Gastrocnemius medialis (tissue), 4 donors: ENCODE measurements around the gene CT47B1. TPM values are rescaled to one million over a fixed set of nuclear protein-coding genes. Genes with fewer than 3 reads are reported as not detected.
"Not testable (repeated sequence)": the region's sequence is repeated elsewhere in the genome, so short reads cannot be mapped to it uniquely, and the experiment has no call there.

Source experiments
- ATAC-seq, 2 donors: fragments of 150-250 bp; one replicate each; pipeline ENCODE4 v1.9.1; 2016
- DNase-seq, 2 donors: peaks; one replicate each; pipeline ENCODE4 v3.0.0-alpha.2; 2019
- H3K27ac ChIP-seq, 4 donors: fragments of 200-600 bp; sonication (generic); 1 replicate in 1 of 4; 2 replicates in 3 of 4; pipeline ENCODE4 v1.5.1; 2016 to 2018; ENCODE audit warnings: mild to moderate bottlenecking in 2 of 4, moderate library complexity in 1 of 4
- H3K27me3 ChIP-seq, 3 donors: fragments of 200-600 bp; sonication (generic) in 2 of 3; 1 replicate in 1 of 3; 2 replicates in 2 of 3; pipeline versions ENCODE4 v1.5.1 to v1.6.0; 2016 to 2019; ENCODE audit warnings: mild to moderate bottlenecking in 1 of 3, moderate library complexity in 1 of 3
- H3K36me3 ChIP-seq, 2 donors: fragments of 200-600 bp; sonication (generic) in 1 of 2; one replicate each; pipeline ENCODE4 v1.5.1; 2017 to 2018
- H3K4me1 ChIP-seq, 2 donors: fragments of 200-600 bp; sonication (generic) in 1 of 2; one replicate each; pipeline ENCODE4 v1.5.1; 2016 to 2017; ENCODE audit warnings: mild to moderate bottlenecking in 2 of 2
- H3K4me3 ChIP-seq, 4 donors: fragments of 200-600 bp; sonication (generic) in 3 of 4; 1 replicate in 1 of 4; 2 replicates in 3 of 4; pipeline ENCODE4 v1.5.1; 2016 to 2019; ENCODE audit warnings: mild to moderate bottlenecking in 2 of 4
- H3K9me3 ChIP-seq, 3 donors: fragments of 200-600 bp; sonication (generic) in 2 of 3; 1 replicate in 1 of 3; 2 replicates in 2 of 3; pipeline ENCODE4 v1.5.1; 2016 to 2019
- POLR2A ChIP-seq, 2 donors: fragments of 450-650 bp; IDR thresholded peaks; one replicate each; pipeline ENCODE4 v1.6.1; 2017; ENCODE audit warnings: antibody characterized with exemption in 2 of 2, mild to moderate bottlenecking in 2 of 2, moderate library complexity in 2 of 2
- in situ Hi-C, 4 donors: fragments of 200-750 bp; cut with MboI; loops; one replicate each; pipeline versions ENCODE4 v1.15.0 to v1.8.0; 2017; ENCODE audit warnings: low sequenced_read_pairs in 4 of 4
- intact Hi-C: fragments of 100-400 bp; cut with DNase I; formaldehyde crosslinking; loops from one replicate; pipeline ENCODE4 v1.15.1; 2023; ENCODE audit warnings: low total_unique reads
- total RNA-seq, 4 donors: library from RNA; depleted of rRNA; stranded (reverse); fragments of >200 nt; gene quantifications; one replicate each; pipeline versions ENCODE4 v1.1.0 to v1.2.3, GENCODE V29; 2016
- TF ChIP-seq, protein P1 (sequence below), 5 experiments: fragments of 450-650 bp in 3 of 5; fragments of 200-600 bp in 2 of 5; sonication (generic) in 2 of 5; IDR thresholded peaks in 4 of 5; conservative IDR thresholded peaks in 1 of 5; 1 replicate in 4 of 5; 2 replicates in 1 of 5; pipeline ENCODE4 v1.5.1; 2016 to 2019; ENCODE audit warnings: antibody characterized with exemption in 5 of 5, mild to moderate bottlenecking in 3 of 5, moderate library complexity in 3 of 5

The CT47B1 gene
- total RNA-seq: not detected

GRCh38 chrX:120875766-120876165 is at the start of gene CT47B1:
Gene CT47B1, minus strand, starts transcription at chrX:120875866. Its CDS starts 196 bp downstream, at chrX:120875670.
- intact Hi-C loops, H3K9me3 ChIP-seq, DNase-seq, ATAC-seq, H3K36me3 ChIP-seq, H3K4me1 ChIP-seq, H3K27ac ChIP-seq, in situ Hi-C loops, H3K27me3 ChIP-seq, H3K4me3 ChIP-seq: not testable (repeated sequence)

- no peak overlapping the region for H3K27ac ChIP-seq
- H3K4me1 ChIP-seq: no peaks in the 10 kb centered on the region
- H3K9me3 ChIP-seq: no peaks in the 10 kb centered on the region
- H3K36me3 ChIP-seq: no peaks in the 10 kb centered on the region
- H3K4me3 ChIP-seq: no peak overlapping the region
- no peak for ATAC-seq
- TF ChIP-seq, protein P1, sequence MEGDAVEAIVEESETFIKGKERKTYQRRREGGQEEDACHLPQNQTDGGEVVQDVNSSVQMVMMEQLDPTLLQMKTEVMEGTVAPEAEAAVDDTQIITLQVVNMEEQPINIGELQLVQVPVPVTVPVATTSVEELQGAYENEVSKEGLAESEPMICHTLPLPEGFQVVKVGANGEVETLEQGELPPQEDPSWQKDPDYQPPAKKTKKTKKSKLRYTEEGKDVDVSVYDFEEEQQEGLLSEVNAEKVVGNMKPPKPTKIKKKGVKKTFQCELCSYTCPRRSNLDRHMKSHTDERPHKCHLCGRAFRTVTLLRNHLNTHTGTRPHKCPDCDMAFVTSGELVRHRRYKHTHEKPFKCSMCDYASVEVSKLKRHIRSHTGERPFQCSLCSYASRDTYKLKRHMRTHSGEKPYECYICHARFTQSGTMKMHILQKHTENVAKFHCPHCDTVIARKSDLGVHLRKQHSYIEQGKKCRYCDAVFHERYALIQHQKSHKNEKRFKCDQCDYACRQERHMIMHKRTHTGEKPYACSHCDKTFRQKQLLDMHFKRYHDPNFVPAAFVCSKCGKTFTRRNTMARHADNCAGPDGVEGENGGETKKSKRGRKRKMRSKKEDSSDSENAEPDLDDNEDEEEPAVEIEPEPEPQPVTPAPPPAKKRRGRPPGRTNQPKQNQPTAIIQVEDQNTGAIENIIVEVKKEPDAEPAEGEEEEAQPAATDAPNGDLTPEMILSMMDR (IDR thresholded peaks at IDR 0.05 in 4 of 5, conservative IDR thresholded peaks at IDR 0.05 in 1 of 5): no peak
- TF ChIP-seq POLR2A (IDR thresholded peaks at IDR 0.05): no peak
- intact Hi-C loops (no loop called here), in situ Hi-C loops (no loop called here)
- no peak for DNase-seq
- H3K27me3 ChIP-seq: no peaks in the 10 kb centered on the region
These were observed 748 bp downstream of the CT47B1 start for GRCh38 chrX:120874678-120875557.

DNA sequence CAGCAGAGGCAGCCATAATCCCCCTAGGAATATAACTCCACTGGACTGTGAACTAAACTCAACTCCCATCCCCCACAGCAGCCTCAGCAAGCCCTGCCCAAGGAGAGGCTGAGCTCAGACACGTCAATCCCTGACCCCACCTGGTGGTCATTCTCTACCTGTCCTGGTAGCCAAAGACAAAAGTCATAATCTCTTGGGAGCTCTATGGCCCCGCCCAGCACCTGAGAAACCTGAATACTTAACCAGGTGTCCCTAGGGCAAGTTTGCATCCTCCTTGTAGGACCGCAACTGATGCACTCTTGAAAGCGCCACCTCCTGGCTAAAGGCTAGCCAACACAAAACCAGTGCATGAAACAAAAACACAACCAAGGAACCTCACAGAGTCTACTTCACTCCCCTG is 18.4 kb downstream of the CT47B1 start:
- Histone ChIP-seq H3K27ac (no peak overlapping the region), H3K4me3 (no peak overlapping the region), H3K27me3 (peaks cover 0 to 3% (median 0%) of the 10 kb centered on the region in 3 donors), H3K4me1 (no peaks in the 10 kb centered on the region), H3K36me3 (no peaks in the 10 kb centered on the region), H3K9me3 (no peaks in the 10 kb centered on the region)
- in situ Hi-C loops (no loop called here), intact Hi-C loops (no loop called here)
- TF ChIP-seq POLR2A (IDR thresholded peaks at IDR 0.05): no peak
- TF ChIP-seq, protein P1 (IDR thresholded peaks at IDR 0.05 in 4 of 5, conservative IDR thresholded peaks at IDR 0.05 in 1 of 5): no peak
- no peak for ATAC-seq
- no peak for DNase-seq

DNA sequence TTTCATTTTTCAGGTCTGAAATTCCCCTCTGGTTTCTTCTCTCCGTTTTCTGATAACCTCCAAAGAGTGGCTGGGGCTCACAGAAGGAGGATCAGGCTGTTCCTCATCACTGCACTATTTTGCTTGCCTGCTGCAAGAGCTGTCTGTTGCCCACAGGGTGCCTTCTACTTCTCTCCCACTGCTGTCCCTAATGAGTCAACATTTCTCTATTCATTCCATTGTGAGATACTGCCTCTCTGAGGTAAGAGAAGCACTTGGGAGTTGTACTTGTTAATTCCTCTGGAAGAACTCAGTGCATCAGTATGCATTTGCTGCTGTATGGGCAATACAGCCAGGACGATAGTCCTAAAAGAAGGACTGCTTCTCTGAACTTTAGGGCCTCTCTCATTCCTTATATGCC is 34.8 kb downstream of the CT47B1 start:
- no peak for DNase-seq
- Histone ChIP-seq H3K9me3 (no peaks in the 10 kb centered on the region), H3K27me3 (no peaks in the 10 kb centered on the region), H3K27ac (no peak overlapping the region), H3K4me1 (no peaks in the 10 kb centered on the region), H3K36me3 (no peaks in the 10 kb centered on the region), H3K4me3 (no peak overlapping the region)
- in situ Hi-C loops (no loop called here), intact Hi-C loops (no loop called here)
- no peak for TF ChIP-seq POLR2A (IDR thresholded peaks at IDR 0.05)
- TF ChIP-seq, protein P1 (IDR thresholded peaks at IDR 0.05 in 4 of 5, conservative IDR thresholded peaks at IDR 0.05 in 1 of 5): no peak
- ATAC-seq: no peak

DNA sequence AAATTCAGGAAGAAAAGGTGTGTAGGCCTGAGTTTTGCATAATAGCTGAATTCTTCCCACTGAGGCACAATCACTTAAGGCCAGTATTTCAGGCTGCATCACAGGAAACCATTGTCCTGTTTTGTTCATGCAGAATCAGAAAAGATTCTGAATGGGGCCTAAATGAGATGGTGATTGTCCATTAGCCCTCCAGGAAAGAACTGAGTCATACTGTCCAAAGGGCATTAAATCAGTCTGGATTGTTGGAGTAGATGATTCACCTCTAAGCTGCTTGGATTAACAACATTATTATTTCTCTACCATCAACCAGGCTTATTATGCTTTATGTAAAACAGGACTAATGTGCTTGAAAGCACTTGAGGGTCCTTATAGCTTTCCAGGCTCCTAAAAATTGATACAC is 36.2 kb downstream of the CT47B1 start:
- Histone ChIP-seq H3K36me3 (no peaks in the 10 kb centered on the region), H3K27me3 (no peaks in the 10 kb centered on the region), H3K4me1 (no peaks in the 10 kb centered on the region), H3K4me3 (no peak overlapping the region), H3K27ac (no peak overlapping the region), H3K9me3 (no peaks in the 10 kb centered on the region)
- TF ChIP-seq, protein P1 (IDR thresholded peaks at IDR 0.05 in 4 of 5, conservative IDR thresholded peaks at IDR 0.05 in 1 of 5): no peak
- TF ChIP-seq POLR2A (IDR thresholded peaks at IDR 0.05): no peak
- intact Hi-C loops: no loop called here
- no peak for ATAC-seq
- in situ Hi-C loops: no loop called here
- no peak for DNase-seq

- H3K36me3 ChIP-seq, ATAC-seq, intact Hi-C loops, H3K27ac ChIP-seq, H3K4me1 ChIP-seq, DNase-seq, in situ Hi-C loops, H3K4me3 ChIP-seq, H3K27me3 ChIP-seq, H3K9me3 ChIP-seq: not testable (repeated sequence)
These were observed 48.5 kb downstream of the CT47B1 start for GRCh38 chrX:120827213-120827612.
